SK-N-SH treated with all-trans-retinoic acid at 6 μM for 48 hours (cell line): ENCODE measurements around the gene SUMO3.

Experiments
- ARNTL ChIP-seq: fragments of 450-650 bp; formaldehyde crosslinking; IDR thresholded peaks from 2 replicates; pipeline ENCODE4 v1.5.0; 2020; ENCODE audit warnings: low read depth, mild to moderate bottlenecking, moderate library complexity, borderline replicate concordance
- POU6F1 ChIP-seq: fragments of 250-450 bp; sonication (Bioruptor Pico); IDR thresholded peaks from 2 replicates; pipeline ENCODE4 v1.8.0; 2021; ENCODE audit warnings: low read depth, mild to moderate bottlenecking, moderate library complexity, borderline replicate concordance
- TOX ChIP-seq: fragments of 250-450 bp; sonication (Bioruptor Pico); IDR thresholded peaks from 2 replicates; pipeline ENCODE4 v1.8.0; 2021; ENCODE audit warnings: mild to moderate bottlenecking, moderate library complexity, borderline replicate concordance
- ZFP3 ChIP-seq: fragments of 250-450 bp; sonication (Bioruptor Pico); IDR thresholded peaks from 2 replicates; pipeline ENCODE4 v1.5.0; 2020; ENCODE audit warnings: mild to moderate bottlenecking, moderate library complexity

GRCh38 chr21:44846485-44847260 is 28.8 kb upstream of the SUMO3 start:
- TF ChIP-seq ZFP3 (CRISPR knock-in tag) (no peak), TOX (CRISPR knock-in tag) (no peak), ARNTL (no peak), POU6F1 (CRISPR knock-in tag) (no peak)
